Activated T-cell treated with anti-CD3 and anti-CD28 coated beads for 48 hours (primary cell): ENCODE results near the gene VASP.

Source experiments
- DNase-seq: peaks from one replicate; pipeline ENCODE4 v3.0.0-alpha.2; 2020; ENCODE audit warnings: low read depth

The VASP gene

GRCh38 chr19:45473682-45474605, 33.3 kb upstream of the VASP start:
- DNase-seq: no peak

DNA sequence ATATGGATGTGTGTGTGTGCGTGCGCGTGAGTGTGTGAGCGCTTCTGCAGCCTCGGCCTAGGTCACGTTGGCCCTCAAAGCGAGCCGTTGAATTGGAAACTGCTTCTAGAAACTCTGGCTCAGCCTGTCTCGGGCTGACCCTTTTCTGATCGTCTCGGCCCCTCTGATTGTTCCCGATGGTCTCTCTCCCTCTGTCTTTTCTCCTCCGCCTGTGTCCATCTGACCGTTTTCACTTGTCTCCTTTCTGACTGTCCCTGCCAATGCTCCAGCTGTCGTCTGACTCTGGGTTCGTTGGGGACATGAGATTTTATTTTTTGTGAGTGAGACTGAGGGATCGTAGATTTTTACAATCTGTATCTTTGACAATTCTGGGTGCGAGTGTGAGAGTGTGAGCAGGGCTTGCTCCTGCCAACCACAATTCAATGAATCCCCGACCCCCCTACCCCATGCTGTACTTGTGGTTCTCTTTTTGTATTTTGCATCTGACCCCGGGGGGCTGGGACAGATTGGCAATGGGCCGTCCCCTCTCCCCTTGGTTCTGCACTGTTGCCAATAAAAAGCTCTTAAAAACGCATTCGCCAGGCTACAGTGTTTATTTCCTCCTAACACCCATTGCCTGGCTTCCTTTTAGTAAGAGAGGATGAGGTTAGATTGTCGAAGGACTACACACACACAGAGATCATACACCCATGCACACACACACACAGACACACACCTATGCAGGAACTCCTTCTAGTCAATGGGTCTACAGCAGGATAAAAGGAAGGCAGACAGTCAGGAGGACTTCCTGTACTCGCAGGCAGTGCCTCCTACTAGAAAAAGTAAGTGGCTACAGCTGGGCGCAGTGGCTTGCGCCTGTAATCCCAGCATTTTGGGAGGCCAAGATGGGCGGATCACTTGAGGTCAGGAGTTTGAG, 32.4 kb upstream of the VASP start:
- no peak for DNase-seq

GRCh38 chr19:45475537-45476291, 31.6 kb upstream of the VASP start:
- DNase-seq: no peak

DNA sequence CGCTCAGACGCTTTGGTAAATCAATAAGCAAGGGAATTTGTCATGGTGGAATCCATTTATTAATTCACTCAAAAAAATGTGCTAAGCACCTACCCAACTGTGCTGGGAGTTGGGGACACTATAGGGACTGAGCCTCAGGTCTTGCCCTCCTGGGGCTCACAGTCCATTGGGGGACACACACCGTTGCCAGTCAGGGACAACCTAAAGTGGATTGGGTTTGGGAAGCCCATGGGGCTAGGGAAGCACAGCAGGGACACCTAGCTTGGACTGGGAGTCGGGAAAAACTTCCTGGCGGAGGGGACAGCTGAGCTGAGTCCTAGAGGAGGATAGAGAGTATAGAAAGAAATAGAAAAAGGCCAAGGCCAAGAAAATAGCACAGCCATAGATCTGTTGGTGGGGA, 31.0 kb upstream of the VASP start:
- DNase-seq: no peak

DNA sequence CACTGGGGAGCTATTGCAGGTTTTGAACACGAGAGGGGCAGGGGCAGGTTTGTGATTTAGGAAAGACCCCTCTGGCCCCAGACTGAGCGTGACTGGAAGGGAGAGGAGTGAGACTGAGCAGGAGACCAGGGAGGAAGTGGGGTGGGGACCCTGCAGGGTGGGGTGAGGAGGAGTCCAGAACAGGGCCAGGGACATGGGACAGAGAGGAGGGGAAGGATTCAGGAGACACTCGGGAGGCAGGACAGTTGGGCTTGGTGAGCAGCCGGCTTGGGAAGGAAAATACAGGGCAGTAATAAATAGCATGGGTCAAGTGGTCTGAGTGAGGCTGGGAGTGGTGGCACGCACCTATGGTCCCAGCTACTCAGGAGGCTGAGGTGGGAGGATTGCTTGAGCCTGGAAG, 30.1 kb upstream of the VASP start:
- no peak for DNase-seq

DNA sequence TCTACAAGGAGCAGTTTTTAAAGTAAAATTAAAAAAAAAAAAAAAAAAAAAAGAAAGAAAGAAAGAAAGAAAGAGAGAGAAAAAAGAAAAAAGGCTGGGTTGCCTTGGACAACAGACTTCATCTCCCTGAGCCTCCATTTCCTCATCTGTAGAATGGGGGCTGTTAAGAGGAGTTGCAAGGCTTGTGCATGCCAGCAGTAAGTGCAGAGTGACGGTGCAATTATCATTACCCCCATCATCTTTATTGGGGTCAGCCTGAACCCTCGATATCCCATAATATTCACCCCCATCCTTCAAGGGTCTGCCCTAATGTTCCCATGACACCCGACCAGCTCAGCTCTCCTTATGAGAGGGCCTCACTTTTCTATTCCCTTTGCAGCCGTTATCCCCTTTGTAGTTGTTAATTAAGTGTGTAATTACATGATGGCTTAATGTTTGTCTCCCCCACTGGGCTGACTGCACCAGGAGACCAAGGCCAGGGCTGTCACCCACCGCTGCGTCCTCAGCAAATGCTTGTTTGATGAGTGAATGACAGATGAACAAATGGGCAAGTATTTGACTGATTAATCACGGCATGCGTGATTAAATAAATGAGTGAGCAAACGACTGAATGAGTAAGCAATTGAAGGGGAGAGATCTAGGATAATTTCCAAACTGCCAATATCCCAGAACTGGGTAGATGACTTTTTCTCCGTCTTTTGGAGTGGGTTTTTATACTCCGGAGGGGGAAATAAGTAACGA, 29.4 kb upstream of the VASP start:
- DNase-seq: no peak

GRCh38 chr19:45478454-45479238, 28.6 kb upstream of the VASP start:
- peak; percentile 87 for DNase-seq

DNA sequence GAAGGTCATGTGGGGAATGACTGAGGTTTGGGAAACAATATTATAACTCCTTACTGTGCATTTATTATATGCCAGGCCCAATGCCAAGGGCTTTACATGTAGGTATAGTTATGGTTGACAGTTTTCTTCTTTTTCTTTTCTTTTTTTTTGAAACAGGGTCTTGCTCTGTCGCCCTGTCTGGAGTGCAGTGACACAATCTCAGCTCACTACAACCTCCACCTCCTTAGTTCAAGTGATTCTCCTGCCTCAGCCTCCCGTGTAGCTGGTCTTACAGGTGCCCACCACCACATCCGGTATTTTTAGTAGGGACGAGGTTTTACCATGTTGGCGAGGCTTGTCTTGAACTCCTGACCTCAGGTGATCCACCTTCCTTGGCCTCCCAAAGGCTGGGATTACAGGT, 24.2 kb upstream of the VASP start:
- DNase-seq: no peak

DNA sequence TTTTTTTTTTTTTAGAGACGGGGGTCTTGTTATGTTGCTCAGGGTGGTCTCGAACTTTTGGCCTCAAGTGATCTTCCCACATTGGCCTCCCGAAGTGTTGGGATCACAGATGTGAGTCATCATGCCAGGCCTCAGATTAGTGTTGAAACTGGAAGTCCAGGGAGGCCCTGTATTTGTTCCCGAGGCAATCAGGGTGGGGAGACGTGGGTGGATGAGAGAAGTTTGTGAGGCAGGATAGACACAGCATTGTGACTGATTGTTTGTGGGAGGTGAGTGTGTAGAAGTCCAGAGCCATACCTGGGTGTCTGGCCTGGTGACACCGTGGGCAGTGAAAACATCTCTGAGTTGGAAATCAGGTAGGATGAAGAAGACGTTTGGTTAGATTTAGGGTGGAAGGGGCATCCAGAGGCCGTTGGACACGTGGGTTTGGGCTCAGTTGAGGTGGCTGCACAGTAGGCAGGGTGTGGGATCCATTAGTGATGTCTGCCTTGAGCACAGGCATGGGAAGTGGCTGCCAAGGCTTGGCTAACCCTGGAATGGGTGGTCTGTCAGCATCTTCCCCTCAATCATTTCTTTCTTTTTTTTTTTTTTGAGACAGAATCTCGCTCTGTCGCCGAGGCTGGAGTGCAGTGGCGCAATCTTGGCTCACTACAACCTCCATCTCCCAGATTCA, 22.9 kb upstream of the VASP start:
- DNase-seq: no peak

GRCh38 chr19:45485305-45486077, 21.8 kb upstream of the VASP start:
- peak; percentile 97 for DNase-seq

- DNase-seq: no peak
Measured at GRCh38 chr19:45488708-45489107, 18.6 kb upstream of the VASP start.

DNA sequence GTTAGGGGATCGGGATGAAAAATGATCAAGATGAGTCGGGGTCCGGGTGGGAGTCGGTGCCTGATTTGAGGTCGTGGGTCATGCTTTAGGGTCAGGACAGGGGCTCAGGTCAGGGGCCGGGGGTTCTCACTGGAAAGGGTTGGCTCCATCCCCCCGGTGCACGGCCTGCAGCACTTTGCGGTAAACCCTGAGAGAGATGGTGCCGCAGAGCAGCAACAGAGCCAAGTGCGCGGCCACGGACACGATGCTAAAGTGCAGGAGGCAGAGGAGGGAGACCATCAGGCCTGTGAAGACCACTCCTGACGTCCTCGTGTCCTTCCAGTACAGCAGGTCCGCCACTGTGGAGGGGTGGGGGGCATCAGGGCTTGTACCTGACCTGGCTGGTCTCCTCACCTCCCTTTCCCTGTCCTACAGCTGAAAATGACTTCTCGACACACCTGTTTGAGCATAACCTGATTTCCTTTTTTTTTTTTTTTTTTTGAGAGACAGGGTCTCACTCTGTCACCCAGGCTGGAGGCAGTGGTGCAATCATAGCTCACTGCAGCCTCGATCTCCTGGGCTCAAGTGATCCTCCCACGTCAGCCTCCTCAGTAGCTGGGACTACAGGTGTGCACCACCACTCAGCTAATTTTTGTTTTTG, 17.9 kb upstream of the VASP start:
- DNase-seq: no peak

DNA sequence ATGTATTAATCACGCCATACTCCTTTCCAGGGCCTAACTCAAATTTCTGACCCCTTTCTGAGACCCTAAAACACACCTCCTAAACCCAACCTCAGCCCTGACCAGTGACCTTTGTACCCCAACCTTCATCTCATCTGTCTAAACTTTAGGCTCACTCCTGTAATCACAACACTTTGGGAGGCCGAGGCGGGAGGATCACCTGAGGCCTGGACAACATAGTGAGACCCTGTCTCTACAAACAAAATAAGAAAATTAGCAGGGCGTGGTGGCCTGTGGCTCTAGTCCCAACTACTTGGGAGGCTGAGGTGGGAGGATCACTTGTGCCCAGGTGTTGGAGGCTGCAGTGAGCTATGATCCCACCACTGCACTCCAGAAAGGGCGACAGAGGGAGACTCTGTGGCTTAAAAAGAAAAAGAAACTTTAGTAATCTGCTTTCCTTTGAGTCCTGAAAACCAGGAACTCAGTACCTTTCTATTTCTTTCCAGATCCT, 15.1 kb upstream of the VASP start:
- no peak for DNase-seq

DNA sequence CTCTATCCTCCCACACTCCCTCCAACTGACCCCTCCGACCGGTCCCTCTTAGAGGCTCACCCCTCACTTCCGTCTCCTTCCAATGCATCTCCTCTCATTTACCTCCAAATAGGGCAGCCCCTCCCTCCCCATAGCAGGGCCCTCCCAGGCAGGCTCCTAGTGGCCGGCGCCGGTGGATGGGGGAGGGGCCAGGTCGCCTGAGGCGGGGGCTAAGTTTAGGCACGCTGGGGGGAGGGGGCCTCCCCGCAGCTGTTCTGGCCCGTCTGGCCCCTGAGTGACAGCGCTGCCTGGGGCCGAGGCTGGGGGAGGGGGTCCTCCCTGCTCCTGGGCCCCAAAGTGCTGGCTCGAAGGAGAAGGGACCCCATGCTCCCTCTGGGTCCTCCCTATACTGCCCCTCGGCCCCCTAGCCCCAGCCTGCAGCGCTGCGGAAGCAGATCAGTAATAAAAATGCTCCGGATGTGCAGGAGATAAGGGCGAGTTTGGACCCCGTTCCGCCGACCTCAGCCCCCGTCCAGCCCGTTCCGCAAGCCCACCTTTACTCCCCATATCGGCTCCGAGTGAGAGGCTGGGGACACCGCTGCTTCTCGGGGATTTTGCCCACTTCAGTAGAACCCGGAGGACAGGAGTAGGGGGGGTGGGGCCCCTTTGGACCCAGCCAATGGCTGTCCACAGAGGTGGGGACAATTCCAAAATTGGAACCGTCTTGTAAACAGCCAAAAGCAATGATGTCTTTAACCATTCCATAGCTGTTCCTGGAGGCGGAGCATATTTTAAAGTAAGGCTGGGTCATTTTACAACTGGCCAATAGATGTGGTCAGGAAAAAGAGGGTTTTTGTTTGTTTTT, 14.4 kb upstream of the VASP start:
- DNase-seq: no peak

GRCh38 chr19:45494261-45494916, 12.9 kb upstream of the VASP start:
- DNase-seq: no peak

DNA sequence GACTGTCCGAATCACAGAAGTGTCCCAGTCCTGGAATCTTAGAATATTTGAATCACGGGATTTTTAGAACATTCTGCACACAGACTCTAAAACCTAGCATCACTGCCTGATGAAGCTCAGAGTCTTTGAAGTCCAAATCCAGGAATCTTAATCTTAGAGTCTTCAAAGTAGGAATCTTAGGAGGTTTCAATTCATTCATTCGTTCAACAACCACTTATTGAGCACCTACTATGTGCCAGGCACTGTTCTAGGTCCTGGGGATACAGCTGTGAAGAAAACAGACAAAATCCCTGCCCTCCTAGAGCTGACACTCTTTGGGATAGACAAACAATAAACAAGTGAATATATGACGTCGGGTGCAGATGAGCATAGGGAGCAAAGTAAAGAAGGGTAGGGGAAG, 12.1 kb upstream of the VASP start:
- no peak for DNase-seq

- DNase-seq: no peak
Measured at GRCh38 chr19:45496349-45496953, 10.8 kb upstream of the VASP start.
